OCI-LY7 (cell line): ENCODE measurements around the gene PPP6R3. TPM values are rescaled to one million over a fixed set of nuclear protein-coding genes. Genes with fewer than 3 reads are reported as not detected.

Source experiments
- BruUV-seq: library from RNA; stranded (reverse); fragments of 400-500 nt; replicated peaks from 2 replicates; lab custom pipeline; 2021; lab: Mats Ljungman, UMichigan
- CTCF ChIA-PET: fragments of 300-600 bp; sonication (Branson Sonifier 250); formaldehyde crosslinking; loops from one replicate; lab custom pipeline; 2022; ENCODE audit warnings: antibody characterized with exemption; ENCODE audit not compliant: unreplicated experiment; lab: Charles Lee
- POLR2A ChIA-PET: fragments of 300-600 bp; sonication (Branson Sonifier 250); formaldehyde crosslinking; loops from one replicate; lab custom pipeline; 2022; ENCODE audit warnings: antibody characterized with exemption; lab: Charles Lee
- DNase-seq: peaks from one replicate; pipeline ENCODE4 v3.0.0-alpha.2; 2015; ENCODE audit warnings: low spot score
- H2AFZ ChIP-seq: fragments of 200-600 bp; sonication (generic), shearing (Covaris generic); 2 replicates; pipeline ENCODE4 v1.6.1; 2014; ENCODE audit warnings: mild to moderate bottlenecking, antibody characterized with exemption, low read length, moderate library complexity
- H3K27ac ChIP-seq: fragments of 200-600 bp; sonication (generic); 2 replicates; pipeline ENCODE4 v1.5.1; 2014; ENCODE audit warnings: mixed run types, low read depth, mild to moderate bottlenecking, moderate library complexity, low read length, inconsistent platforms; ENCODE audit not compliant: poor library complexity, severe bottlenecking
- H3K36me3 ChIP-seq: fragments of 200-600 bp; sonication (generic); 2 replicates; pipeline ENCODE4 v1.6.1; 2014; ENCODE audit warnings: mild to moderate bottlenecking, antibody characterized with exemption, low read length, moderate library complexity, mixed read lengths; ENCODE audit not compliant: insufficient read depth
- H3K4me1 ChIP-seq: fragments of 200-600 bp; sonication (generic); 2 replicates; pipeline ENCODE4 v1.5.1; 2014; ENCODE audit warnings: mild to moderate bottlenecking, low read length; ENCODE audit not compliant: insufficient read depth, poor library complexity, severe bottlenecking
- H3K4me2 ChIP-seq: fragments of 200-600 bp; sonication (generic); 2 replicates; pipeline ENCODE4 v1.6.1; 2014; ENCODE audit warnings: mild to moderate bottlenecking, low read length
- H3K4me3 ChIP-seq: fragments of 200-600 bp; sonication (generic); 2 replicates; pipeline ENCODE4 v1.5.1; 2014; ENCODE audit warnings: mild to moderate bottlenecking, low read depth, low read length; ENCODE audit not compliant: poor library complexity, severe bottlenecking
- H3K79me2 ChIP-seq: fragments of 200-600 bp; sonication (generic); 2 replicates; pipeline ENCODE4 v1.6.1; 2016; ENCODE audit warnings: low read depth, mild to moderate bottlenecking, low read length, moderate library complexity, mixed read lengths; ENCODE audit not compliant: insufficient read depth
- H3K9me2 ChIP-seq: fragments of 200-600 bp; sonication (generic); 2 replicates; pipeline ENCODE4 v1.6.1; 2016; ENCODE audit warnings: mild to moderate bottlenecking, low read length, mixed read lengths; ENCODE audit not compliant: insufficient read depth
- H3K9me3 ChIP-seq: fragments of 200-600 bp; sonication (generic); 2 replicates; pipeline ENCODE4 v1.6.1; 2014; ENCODE audit warnings: mild to moderate bottlenecking, mixed run types, low read length, mixed read lengths
- H4K20me1 ChIP-seq: fragments of 200-600 bp; sonication (generic); 2 replicates; pipeline ENCODE4 v1.6.1; 2014; ENCODE audit warnings: mild to moderate bottlenecking, antibody characterized with exemption, low read length, moderate library complexity, mixed read lengths; ENCODE audit not compliant: insufficient read depth
- EZH2phosphoT487 ChIP-seq: fragments of 200-600 bp; sonication (generic); IDR thresholded peaks from 2 replicates; pipeline ENCODE4 v1.6.1; 2018; ENCODE audit warnings: low read depth, borderline replicate concordance, mild to moderate bottlenecking, mixed run types, antibody characterized with exemption, low read length, moderate library complexity, mixed read lengths
- intact Hi-C: fragments of 100-400 bp; cut with micrococcal nuclease; formaldehyde crosslinking; loops from one replicate; pipeline ENCODE4 v1.10.0; 2022; ENCODE audit not compliant: unreplicated experiment
- total RNA-seq, 2 experiments: library from RNA; depleted of rRNA in 1 of 2; stranded (reverse); fragments of >200 nt in 1 of 2; shearing (Covaris generic) in 1 of 2; gene quantifications; 2 replicates each; pipeline ENCODE4 v1.2.3, GENCODE V29; 2014 to 2022
- TF ChIP-seq, protein P1 (sequence below): fragments of 200-600 bp; sonication (generic); conservative IDR thresholded peaks from 2 replicates; pipeline ENCODE4 v1.5.1; 2014; ENCODE audit warnings: mild to moderate bottlenecking, antibody characterized with exemption, low read length, moderate library complexity, mixed read lengths

PPP6R3 gene
- total RNA-seq, 2 experiments from 2014 or later, result 122 to 151 TPM

- Histone ChIP-seq H3K27ac (no peak overlapping the region), H3K4me2 (no peak overlapping the region; the same call in 1 of the 2 replicates), H3K4me3 (no peak overlapping the region), H3K9me2 (no peaks in the 10 kb centered on the region), H2AFZ (no peak overlapping the region), H3K9me3 (no peaks in the 10 kb centered on the region), H3K79me2 (peaks cover 100% of the 10 kb centered on the region), H3K36me3 (peaks cover 25% of the 10 kb centered on the region), H3K4me1 (peaks cover 35% of the 10 kb centered on the region), H4K20me1 (peaks cover 16% of the 10 kb centered on the region)
- ChIA-PET POLR2A (interaction anchor here (1.0 to 1.5 kb wide), 3 partner anchors 10 to 37 kb away, joined by 3 to 4 read pairs (median 4); no protein-coding TSS in a partner anchor), CTCF (no interaction called here)
- DNase-seq, result no peak
- intact Hi-C loops, result no loop called here
- TF ChIP-seq, protein P1, sequence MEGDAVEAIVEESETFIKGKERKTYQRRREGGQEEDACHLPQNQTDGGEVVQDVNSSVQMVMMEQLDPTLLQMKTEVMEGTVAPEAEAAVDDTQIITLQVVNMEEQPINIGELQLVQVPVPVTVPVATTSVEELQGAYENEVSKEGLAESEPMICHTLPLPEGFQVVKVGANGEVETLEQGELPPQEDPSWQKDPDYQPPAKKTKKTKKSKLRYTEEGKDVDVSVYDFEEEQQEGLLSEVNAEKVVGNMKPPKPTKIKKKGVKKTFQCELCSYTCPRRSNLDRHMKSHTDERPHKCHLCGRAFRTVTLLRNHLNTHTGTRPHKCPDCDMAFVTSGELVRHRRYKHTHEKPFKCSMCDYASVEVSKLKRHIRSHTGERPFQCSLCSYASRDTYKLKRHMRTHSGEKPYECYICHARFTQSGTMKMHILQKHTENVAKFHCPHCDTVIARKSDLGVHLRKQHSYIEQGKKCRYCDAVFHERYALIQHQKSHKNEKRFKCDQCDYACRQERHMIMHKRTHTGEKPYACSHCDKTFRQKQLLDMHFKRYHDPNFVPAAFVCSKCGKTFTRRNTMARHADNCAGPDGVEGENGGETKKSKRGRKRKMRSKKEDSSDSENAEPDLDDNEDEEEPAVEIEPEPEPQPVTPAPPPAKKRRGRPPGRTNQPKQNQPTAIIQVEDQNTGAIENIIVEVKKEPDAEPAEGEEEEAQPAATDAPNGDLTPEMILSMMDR, result no peak
- no peak for TF ChIP-seq EZH2phosphoT487
- BruUV-seq, result no TSS peak
Measured at GRCh38 chr11:68504432-68505066, 44.0 kb downstream of the PPP6R3 start.

DNA sequence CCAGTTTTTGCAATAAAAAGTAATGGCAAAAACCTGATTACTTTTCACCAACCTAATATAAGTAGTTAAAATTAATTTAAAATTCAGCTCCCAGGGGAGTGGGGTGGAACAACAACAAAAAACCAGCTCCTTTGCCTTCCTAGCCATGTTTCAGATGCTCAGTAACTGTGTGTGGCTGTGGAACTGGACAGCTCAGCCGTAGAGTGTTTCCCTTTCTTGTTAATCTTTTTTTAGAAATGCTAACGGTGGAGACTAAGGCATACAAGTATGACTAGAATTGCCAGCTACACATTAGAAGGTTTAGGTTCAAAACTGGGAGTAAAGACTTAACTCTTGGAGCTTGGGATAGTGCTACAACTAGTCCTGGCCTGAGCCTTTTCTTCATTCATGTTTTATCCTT is 45.0 kb downstream of the PPP6R3 start:
- H3K79me2 ChIP-seq, result peaks cover 100% of the 10 kb centered on the region
- no peak for TF ChIP-seq EZH2phosphoT487
- TF ChIP-seq, protein P1, result no peak
- no peaks in the 10 kb centered on the region for H3K9me2 ChIP-seq
- H4K20me1 ChIP-seq, result peaks cover 13% of the 10 kb centered on the region
- no TSS peak for BruUV-seq
- no peak overlapping the region for H3K27ac ChIP-seq
- DNase-seq, result no peak
- H3K4me1 ChIP-seq, result peaks cover 25% of the 10 kb centered on the region
- ChIA-PET POLR2A (interaction anchor here (1.5 kb wide), 1 partner anchor 38 kb away, joined by 3 read pairs; no protein-coding TSS in a partner anchor), CTCF (no interaction called here)
- H3K36me3 ChIP-seq, result peaks cover 32% of the 10 kb centered on the region
- H3K9me3 ChIP-seq, result no peaks in the 10 kb centered on the region
- no peak overlapping the region for H3K4me2 ChIP-seq
- no peak overlapping the region for H3K4me3 ChIP-seq
- H2AFZ ChIP-seq, result no peak overlapping the region
- intact Hi-C loops, result no loop called here

DNA sequence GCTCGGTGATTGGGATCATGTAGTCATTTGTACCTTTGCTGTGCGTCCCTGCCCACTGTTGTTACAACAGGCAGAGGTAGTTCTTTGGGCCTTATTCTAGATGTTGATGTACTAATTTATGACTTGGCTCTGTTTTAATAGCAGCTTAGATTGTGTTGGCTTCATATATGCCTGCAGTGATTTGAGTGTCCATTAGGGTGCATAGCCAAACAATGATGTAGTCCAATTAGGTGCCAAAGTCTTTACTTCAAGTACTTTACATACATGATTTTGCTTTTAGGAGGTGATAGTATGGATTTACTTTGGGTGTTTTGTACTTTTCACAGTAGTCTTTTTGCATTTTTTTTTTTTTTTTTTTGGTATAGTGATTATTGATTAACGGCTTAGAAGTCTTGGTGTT is 46.4 kb downstream of the PPP6R3 start:
- DNase-seq, result no peak
- H3K36me3 ChIP-seq, result peaks cover 41% of the 10 kb centered on the region
- POLR2A ChIA-PET, result interaction anchor here (1.2 to 1.7 kb wide), 2 partner anchors 17 to 51 kb away, joined by 4 to 7 read pairs; no protein-coding TSS in a partner anchor
- H3K9me3 ChIP-seq, result no peaks in the 10 kb centered on the region
- no peak overlapping the region for H3K27ac ChIP-seq
- peaks cover 100% of the 10 kb centered on the region for H3K79me2 ChIP-seq
- peaks cover 20% of the 10 kb centered on the region for H3K4me1 ChIP-seq
- no peak overlapping the region for H3K4me3 ChIP-seq
- no peak overlapping the region for H3K4me2 ChIP-seq
- intact Hi-C loops, result no loop called here
- H2AFZ ChIP-seq, result no peak overlapping the region
- TF ChIP-seq, protein P1, result peak; percentile 37; the same call in 1 of the 2 replicates
- TF ChIP-seq EZH2phosphoT487, result no peak
- H3K9me2 ChIP-seq, result no peaks in the 10 kb centered on the region
- CTCF ChIA-PET, result no interaction called here
- no TSS peak for BruUV-seq
- peaks cover 13% of the 10 kb centered on the region for H4K20me1 ChIP-seq
